K562 (cell line): ENCODE data around the gene RHOBTB3. TPM values are rescaled to one million over a fixed set of nuclear protein-coding genes. Genes with fewer than 3 reads are reported as not detected.

Experiments
- ATAC-seq: fragments of 200-7000 bp; cut with Tn5 transposase; 3 replicates; pipeline ENCODE4 v1.9.1; 2020; ENCODE audit warnings: moderate library complexity
- BruUV-seq: library from RNA; stranded (reverse); fragments of 400-500 nt; replicated peaks from 2 replicates; lab custom pipeline; 2021; lab: Mats Ljungman, UMichigan
- CTCF ChIA-PET: fragments of 300-600 bp; formaldehyde crosslinking; extraction: SDS; loops from one replicate; lab custom pipeline; 2021; ENCODE audit warnings: low intra/inter-chr PET ratio; lab: Yijun Ruan, JAX
- POLR2A ChIA-PET: fragments of 300-600, 350-650 bp; sonication (Branson Sonifier 250); formaldehyde crosslinking; extraction: SDS; loops from one replicate; lab custom pipeline; 2021; ENCODE audit warnings: antibody characterized with exemption, inconsistent platforms; lab: Yijun Ruan, JAX
- DNase-seq, 4 experiments: peaks; one replicate each; pipeline versions ENCODE4 v3.0.0 to v3.0.0-alpha.2; 2011 to 2018; ENCODE audit warnings: low spot score in 3 of 4, mixed read lengths in 3 of 4; ENCODE audit errors: extremely low read depth in 1 of 4
- FAIRE-seq: peaks from 2 replicates; lab custom pipeline; 2011; peaks lifted over from hg19 to GRCh38; lab: Jason Lieb, UNC
- H2AFZ ChIP-seq: 2 replicates; pipeline ENCODE4 v1.6.0; 2011; ENCODE audit warnings: low read depth, low read length, control low read depth, inconsistent platforms
- H3K27ac ChIP-seq: fragments of 200-600 bp; 3 replicates; pipeline ENCODE4 v1.8.0; 2011; ENCODE audit warnings: low read depth, mild to moderate bottlenecking, control low read depth, inconsistent platforms, low read length, moderate library complexity, mixed read lengths; ENCODE audit errors: extremely low read depth
- H3K27me3 ChIP-seq, 2 experiments: fragments of 300-600 bp in 1 of 2; 2 replicates in 1 of 2; 3 replicates in 1 of 2; pipeline versions ENCODE4 v1.6.0 to v1.8.0; 2011; ENCODE audit warnings: inconsistent platforms in 2 of 2, low read length in 2 of 2, mild to moderate bottlenecking in 1 of 2, mixed read lengths in 1 of 2, moderate library complexity in 1 of 2; ENCODE audit not compliant: control insufficient read depth in 2 of 2, insufficient read depth in 2 of 2
- H3K36me3 ChIP-seq: fragments of 300-600 bp; 3 replicates; pipeline ENCODE4 v1.8.0; 2011; ENCODE audit warnings: mild to moderate bottlenecking, low read length, inconsistent platforms; ENCODE audit not compliant: control insufficient read depth, insufficient read depth
- H3K4me1 ChIP-seq, 2 experiments: fragments of 200-600 bp in 1 of 2; replicated peaks in 1 of 2; 2 replicates in 1 of 2; 3 replicates in 1 of 2; pipeline versions ENCODE4 v1.5.1 to v1.8.0; 2011; ENCODE audit warnings: inconsistent platforms in 2 of 2, low read length in 2 of 2, mild to moderate bottlenecking in 1 of 2, mixed read lengths in 1 of 2, moderate library complexity in 1 of 2; ENCODE audit not compliant: control insufficient read depth in 2 of 2, insufficient read depth in 2 of 2
- H3K4me2 ChIP-seq: 2 replicates; pipeline ENCODE4 v1.6.1; 2011; ENCODE audit warnings: low read length, control low read depth, inconsistent platforms, mixed read lengths; ENCODE audit not compliant: insufficient read depth
- H3K4me3 ChIP-seq: fragments of 200-600 bp; sonication (generic), shearing (Covaris generic); 2 replicates; pipeline ENCODE4 v1.5.1; 2016; ENCODE audit warnings: control low read depth, inconsistent platforms
- H3K79me2 ChIP-seq: fragments of 200-600 bp; 3 replicates; pipeline ENCODE4 v1.8.0; 2011; ENCODE audit warnings: low read length, inconsistent platforms; ENCODE audit not compliant: control insufficient read depth, insufficient read depth
- H3K9ac ChIP-seq, 2 experiments: 2 replicates each; pipeline versions ENCODE4 v1.6.0 to v1.6.1; 2011; ENCODE audit warnings: low read depth in 2 of 2, low read length in 2 of 2, control low read depth in 1 of 2, inconsistent platforms in 1 of 2, mild to moderate bottlenecking in 1 of 2, mixed read lengths in 1 of 2; ENCODE audit not compliant: insufficient read depth in 1 of 2
- H3K9me1 ChIP-seq: one replicate; pipeline ENCODE4 v1.6.0; 2011; ENCODE audit warnings: inconsistent platforms, mild to moderate bottlenecking, low read length, moderate library complexity; ENCODE audit not compliant: control insufficient read depth, insufficient read depth
- H3K9me3 ChIP-seq: replicated peaks from 2 replicates; pipeline ENCODE4 v1.5.1; 2011; ENCODE audit warnings: low read depth, low read length, inconsistent platforms; ENCODE audit not compliant: control insufficient read depth, insufficient read depth
- H4K20me1 ChIP-seq: replicated peaks from 2 replicates; pipeline ENCODE4 v1.6.1; 2011; ENCODE audit warnings: low read length, inconsistent platforms, mixed read lengths; ENCODE audit not compliant: control insufficient read depth, insufficient read depth
- CAMTA2 ChIP-seq: fragments of 250-450 bp; sonication (Bioruptor Pico); conservative IDR thresholded peaks from 2 replicates; pipeline ENCODE4 v1.5.1; 2022
- CXXC5 ChIP-seq: fragments of 250-450 bp; sonication (Bioruptor Pico); IDR thresholded peaks from 2 replicates; pipeline ENCODE4 v1.8.0; 2022; ENCODE audit warnings: inconsistent platforms, mild to moderate bottlenecking, moderate library complexity
- DMBX1 ChIP-seq: fragments of 250-450 bp; sonication (Bioruptor Pico); IDR thresholded peaks from 2 replicates; pipeline ENCODE4 v1.8.0; 2022; ENCODE audit warnings: inconsistent platforms, mild to moderate bottlenecking, moderate library complexity, borderline replicate concordance
- ELK3 ChIP-seq: fragments of 450-650 bp; formaldehyde crosslinking; IDR thresholded peaks from 2 replicates; pipeline ENCODE4 v1.4.0; 2020; ENCODE audit warnings: mild to moderate bottlenecking
- ESRRA ChIP-seq: fragments of 450-650 bp; IDR thresholded peaks from 2 replicates; pipeline ENCODE4 v1.6.1; 2014; ENCODE audit warnings: low read depth, mild to moderate bottlenecking, moderate library complexity, borderline replicate concordance
- ETV1 ChIP-seq: fragments of 450-650 bp; conservative IDR thresholded peaks from 2 replicates; pipeline ENCODE4 v1.6.1; 2016; ENCODE audit warnings: missing genetic modification characterization, control low read depth, low read depth, missing compliant biosample characterization
- HNRNPK ChIP-seq: fragments of 200-400 bp; formaldehyde crosslinking; IDR thresholded peaks from one replicate; pipeline ENCODE4 v1.6.1; 2018; ENCODE audit warnings: mild to moderate bottlenecking, low read depth, low read length; ENCODE audit not compliant: poor library complexity, severe bottlenecking
- IRF1 ChIP-seq: sonication (generic); formaldehyde crosslinking; IDR thresholded peaks from 2 replicates; pipeline ENCODE4 v1.8.0; 2022; ENCODE audit warnings: missing genetic modification reagents, mild to moderate bottlenecking, borderline replicate concordance
- MECOM ChIP-seq: fragments of 250-450 bp; sonication (Bioruptor Pico); IDR thresholded peaks from 2 replicates; pipeline ENCODE4 v1.8.0; 2022; ENCODE audit warnings: inconsistent platforms
- POLR2H ChIP-seq: IDR thresholded peaks from 2 replicates; pipeline ENCODE4 v1.6.1; 2016; ENCODE audit warnings: missing genetic modification characterization, low read depth, mild to moderate bottlenecking, control low read depth, missing compliant biosample characterization, moderate library complexity
- PURB ChIP-seq: sonication (generic); formaldehyde crosslinking; IDR thresholded peaks from 2 replicates; pipeline ENCODE4 v1.9.0; 2021; ENCODE audit warnings: low read depth, mild to moderate bottlenecking, missing genetic modification reagents
- SMAD4 ChIP-seq: fragments of 250-450 bp; sonication (Bioruptor Pico); conservative IDR thresholded peaks from 2 replicates; pipeline ENCODE4 v1.8.0; 2021; ENCODE audit warnings: inconsistent platforms, mild to moderate bottlenecking, moderate library complexity
- TAF7 ChIP-seq: fragments of 450-650 bp; IDR thresholded peaks from 2 replicates; pipeline ENCODE4 v1.6.1; 2016; ENCODE audit warnings: missing genetic modification characterization, missing compliant biosample characterization
- VEZF1 ChIP-seq: fragments of 200-800 bp; sonication (Bioruptor generic); IDR thresholded peaks from 2 replicates; pipeline ENCODE4 v1.6.1; 2017; ENCODE audit warnings: missing genetic modification characterization, missing compliant biosample characterization
- YBX1 ChIP-seq: fragments of 450-650 bp; IDR thresholded peaks from 2 replicates; pipeline ENCODE4 v1.7.1; 2016; ENCODE audit warnings: mild to moderate bottlenecking
- ZC3H8 ChIP-seq: fragments of 450-650 bp; IDR thresholded peaks from 2 replicates; pipeline ENCODE4 v1.6.1; 2017
- WGBS: fragments of 100-300 bp; shearing (Covaris generic); methylation state at CpG from one replicate; pipeline ENCODE4 v1.1.6; 2016; ENCODE audit warnings: low coverage, mixed read lengths; ENCODE audit not compliant: insufficient coverage; ENCODE audit errors: missing lambda C conversion rate; 5-methylcytosine and 5-hydroxymethylcytosine counted together
- in situ Hi-C: fragments of 300-500 bp; cut with MboI; formaldehyde crosslinking; loops from 4 replicates; pipeline ENCODE4 v1.15.0; 2018; ENCODE audit warnings: inconsistent platforms, mixed read lengths
- intact Hi-C: fragments of 100-400 bp; cut with micrococcal nuclease; formaldehyde crosslinking; loops from 2 replicates; pipeline ENCODE4 v1.14.2; 2022
- polyA plus RNA-seq, 8 experiments: library from polyadenylated mRNA; depleted of rRNA in 4 of 8; stranded (reverse) in 5 of 8; unstranded in 3 of 8; fragments of >200 nt; fragmentation: Nextera tagmentation in 2 of 8; fragmentation: Illumina TruSeq in 1 of 8; extraction: Ambion mirVana in 2 of 8; extraction: Trizol in 1 of 8; gene quantifications; 2 replicates each; pipeline versions ENCODE4 v1.2.1 to v1.2.3, GENCODE V29; 2011 to 2014; ENCODE audit warnings: inconsistent platforms in 1 of 8, missing spikeins in 1 of 8
- total RNA-seq, 7 experiments: library from RNA; depleted of rRNA in 6 of 7; stranded (reverse); fragments of >200 nt in 6 of 7; fragmentation: Illumina TruSeq in 2 of 7; extraction: Trizol in 2 of 7; gene quantifications; 2 replicates each; pipeline versions ENCODE4 v1.2.1 to v1.2.3, GENCODE V29; 2011 to 2021; ENCODE audit warnings: low replicate concordance in 1 of 7

The RHOBTB3 gene
- total and polyA plus RNA-seq, 9 of the 15 experiments (the other 6 are each of a cell fraction or from before 2014, with no cell fraction given): 39.7 to 143 (median 115) TPM

DNA sequence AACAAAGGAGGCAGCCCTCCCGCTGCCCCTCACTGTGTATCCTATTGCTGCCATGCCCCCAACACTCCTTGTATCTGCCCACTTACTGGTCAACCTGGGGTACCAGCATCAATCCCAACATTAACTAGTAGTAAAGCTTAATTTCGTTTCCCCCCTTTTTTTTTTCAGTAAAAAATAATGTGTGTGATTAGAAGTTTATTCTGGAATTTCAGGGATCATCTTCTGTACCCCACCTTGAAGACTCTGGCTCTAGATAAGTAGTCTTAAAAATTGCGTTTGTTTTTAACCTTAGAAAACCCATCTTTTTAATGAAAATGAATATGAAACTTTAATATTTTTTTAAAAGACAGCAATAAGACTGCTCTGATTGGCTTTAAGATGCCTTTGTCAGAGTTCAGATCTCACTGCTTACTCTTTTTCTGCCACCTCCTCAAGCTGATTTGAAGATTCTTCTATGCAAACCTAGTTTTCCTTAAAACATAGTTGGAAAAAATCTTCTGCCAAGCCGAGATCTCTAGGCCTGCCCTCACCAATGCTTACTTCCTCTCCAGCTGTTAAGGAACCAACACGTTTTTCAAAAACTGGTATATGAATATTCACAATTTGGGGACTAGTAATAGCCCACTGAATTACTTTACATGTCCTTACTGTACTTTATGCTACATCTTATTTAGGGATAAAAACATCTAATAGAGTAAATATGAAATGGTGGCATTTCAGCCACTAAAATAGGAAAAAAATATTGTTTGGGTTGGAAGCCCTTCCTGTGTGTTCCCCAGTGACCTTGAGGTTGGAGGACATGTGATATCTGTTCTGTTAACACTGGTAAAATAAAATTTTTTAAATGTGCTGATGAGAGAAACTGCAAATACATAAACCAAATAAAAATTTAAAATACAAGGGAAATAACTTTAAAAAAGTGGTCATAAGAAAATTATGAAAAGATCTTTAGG is 4.0 kb upstream of the RHOBTB3 start (continued):
- peak; percentile 9; the same call in 1 of the 2 replicates for TF ChIP-seq VEZF1
- peak; percentile 64 for TF ChIP-seq ESRRA
- TF ChIP-seq MECOM: peak; percentile 32; the same call in 1 of the 2 replicates
- no peak for TF ChIP-seq YBX1
- TF ChIP-seq SMAD4 (CRISPR knock-in tag): 0 out of 2 replicates have a peak, but pooled peaks have one; percentile 32
- 0 out of 2 replicates have a peak, but pooled peaks have one; percentile 11 for TF ChIP-seq DMBX1 (CRISPR knock-in tag)
- TF ChIP-seq, all 486 proteins: peak for 16

- Histone ChIP-seq H3K27ac (peak overlapping the region; percentile 85), H3K4me2 (peak overlapping the region; percentile 43), H3K9ac (peak overlapping the region in 1 of 2 experiments; percentile 92; a peak in 2 of 4 replicates), H3K4me3 (no peak overlapping the region), H3K9me3 (no peaks in the 10 kb centered on the region), H3K4me1 (peaks cover 34 to 52% of the 10 kb centered on the region in 2 experiments), H2AFZ (peak overlapping the region; percentile 69), H3K27me3 (no peaks in the 10 kb centered on the region; a peak in 1 of 5 replicates), H3K36me3 (peaks cover 5% of the 10 kb centered on the region; the same call in 1 of the 3 replicates), H4K20me1 (no peaks in the 10 kb centered on the region), H3K9me1 (no peaks in the 10 kb centered on the region), H3K79me2 (peaks cover 35% of the 10 kb centered on the region)
- ATAC-seq (no peak), FAIRE-seq (no peak), DNase-seq (peak in 1 of 4 experiments; percentile 61)
- ChIA-PET POLR2A (interaction anchor here (0.6 to 2.5 kb wide), 6 partner anchors 19 to 832 kb away, joined by 3 to 8 read pairs (median 5); partner anchors contain the start of gene RFESD), CTCF (no interaction called here)
- no TSS peak for BruUV-seq
- 2% methylated on average over 2 of the region's 2 CpGs for whole genome bisulfite sequencing
- in situ Hi-C loops (loop anchor here (5.0 kb wide), 1 partner anchor 60 kb away; no protein-coding TSS in a partner anchor), intact Hi-C loops (loop anchor here (10.0 kb wide), 2 partner anchors 173 to 207 kb away; partner anchors contain the start of genes ARSK and SKIC3)
- TF ChIP-seq ZC3H8 (no peak), CAMTA2 (CRISPR knock-in tag) (no peak), ETV1 (0 out of 2 replicates have a peak, but pooled peaks have one; percentile 10), TAF7 (tag) (no peak), PURB (no peak), ELK3 (CRISPR knock-in tag) (no peak), POLR2H (tag) (no peak), IRF1 (CRISPR knock-in tag) (no peak), HNRNPK (no peak), CXXC5 (CRISPR knock-in tag) (no peak)
Observed at GRCh38 chr5:95727764-95728191, 3.4 kb upstream of the RHOBTB3 start.
